Fibroblast of lung (primary cell): ENCODE data around the gene BNIP3. TPM values are rescaled to one million over a fixed set of nuclear protein-coding genes. Genes with fewer than 3 reads are reported as not detected.

Source experiments
- DNase-seq, 2 donors: peaks; one replicate each; pipeline versions ENCODE4 v3.0.0 to v3.0.0-alpha.2; 2010; ENCODE audit warnings: low read depth in 2 of 2
- H2AFZ ChIP-seq: 2 replicates; pipeline ENCODE4 v1.5.1; 2012; ENCODE audit warnings: low read length, control low read depth, inconsistent platforms
- H3K27ac ChIP-seq: 2 replicates; pipeline ENCODE4 v1.5.1; 2011; ENCODE audit warnings: low read length, control low read depth; ENCODE audit not compliant: insufficient read depth
- H3K27me3 ChIP-seq: 2 replicates; pipeline ENCODE4 v1.5.1; 2011; ENCODE audit warnings: mild to moderate bottlenecking, low read length; ENCODE audit not compliant: control insufficient read depth, insufficient read depth
- H3K36me3 ChIP-seq: 2 replicates; pipeline ENCODE4 v1.5.1; 2011; ENCODE audit warnings: low read length; ENCODE audit not compliant: control insufficient read depth, insufficient read depth
- H3K4me1 ChIP-seq: 2 replicates; pipeline ENCODE4 v1.5.1; 2011; ENCODE audit warnings: low read length; ENCODE audit not compliant: control insufficient read depth, insufficient read depth; ENCODE audit errors: extremely low read depth
- H3K4me2 ChIP-seq: 2 replicates; pipeline ENCODE4 v1.5.1; 2011; ENCODE audit warnings: low read length, control low read depth; ENCODE audit not compliant: insufficient read depth; ENCODE audit errors: extremely low read depth
- H3K4me3 ChIP-seq, 4 experiments: fragments of 200-600 bp in 1 of 4; sonication (generic) in 1 of 4; replicated peaks in 1 of 4; 2 replicates each; pipeline ENCODE4 v1.5.1; 2011 to 2016; ENCODE audit warnings: low read length in 4 of 4, low read depth in 3 of 4, mild to moderate bottlenecking in 3 of 4, control low read depth in 2 of 4, inconsistent platforms in 1 of 4, mixed read lengths in 1 of 4; ENCODE audit not compliant: insufficient read depth in 1 of 4; ENCODE audit errors: control extremely low read depth in 1 of 4
- H3K79me2 ChIP-seq: 2 replicates; pipeline ENCODE4 v1.5.1; 2012; ENCODE audit warnings: mild to moderate bottlenecking, low read length, inconsistent platforms; ENCODE audit not compliant: control insufficient read depth, insufficient read depth
- H3K9ac ChIP-seq: 2 replicates; pipeline ENCODE4 v1.5.1; 2011; ENCODE audit warnings: mild to moderate bottlenecking, low read length, control low read depth; ENCODE audit not compliant: insufficient read depth
- H3K9me3 ChIP-seq: 2 replicates; pipeline ENCODE4 v1.5.1; 2012; ENCODE audit warnings: low read depth, low read length; ENCODE audit not compliant: control insufficient read depth, insufficient read depth
- H4K20me1 ChIP-seq: 2 replicates; pipeline ENCODE4 v1.5.1; 2011; ENCODE audit warnings: low read length; ENCODE audit not compliant: control insufficient read depth, insufficient read depth; ENCODE audit errors: extremely low read depth
- EZH2 ChIP-seq: IDR thresholded peaks from 2 replicates; pipeline ENCODE4 v1.5.1; 2012; ENCODE audit warnings: low read length, control low read depth, mild to moderate bottlenecking; ENCODE audit errors: missing control alignments
- polyA plus RNA-seq, 2 donors: library from polyadenylated mRNA; depleted of rRNA in 1 of 2; stranded (reverse) in 1 of 2; unstranded in 1 of 2; fragments of >200 nt; gene quantifications; 2 replicates each; pipeline ENCODE4 v1.2.1, GENCODE V29; 2011 to 2012; ENCODE audit warnings: missing spikeins in 1 of 2
- total RNA-seq: library from RNA; depleted of rRNA; stranded (reverse); fragments of >200 nt; gene quantifications from 2 replicates; pipeline ENCODE4 v1.2.1, GENCODE V29; 2014
- TF ChIP-seq, protein P1 (sequence below), 2 donors: IDR thresholded peaks in 1 of 2; conservative IDR thresholded peaks in 1 of 2; 1 replicate in 1 of 2; 2 replicates in 1 of 2; pipeline ENCODE4 v1.5.1; 2011 to 2012; ENCODE audit warnings: low read length in 2 of 2, control low read depth in 1 of 2, inconsistent platforms in 1 of 2, low read depth in 1 of 2, mild to moderate bottlenecking in 1 of 2

Gene BNIP3
- total and polyA plus RNA-seq, 2 donors (not counting 1 experiment from before 2014, with no cell fraction given), result 62.4 to 104 TPM

- Histone ChIP-seq H3K27ac (no peak overlapping the region), H3K9ac (no peak overlapping the region), H3K4me1 (peaks cover 9% of the 10 kb centered on the region), H3K4me3 (no peak overlapping the region), H3K36me3 (no peaks in the 10 kb centered on the region), H3K79me2 (peaks cover 80% of the 10 kb centered on the region), H3K4me2 (no peak overlapping the region), H3K27me3 (no peaks in the 10 kb centered on the region), H4K20me1 (no peaks in the 10 kb centered on the region), H2AFZ (no peak overlapping the region), H3K9me3 (no peaks in the 10 kb centered on the region)
- no peak for DNase-seq
- TF ChIP-seq, protein P1, sequence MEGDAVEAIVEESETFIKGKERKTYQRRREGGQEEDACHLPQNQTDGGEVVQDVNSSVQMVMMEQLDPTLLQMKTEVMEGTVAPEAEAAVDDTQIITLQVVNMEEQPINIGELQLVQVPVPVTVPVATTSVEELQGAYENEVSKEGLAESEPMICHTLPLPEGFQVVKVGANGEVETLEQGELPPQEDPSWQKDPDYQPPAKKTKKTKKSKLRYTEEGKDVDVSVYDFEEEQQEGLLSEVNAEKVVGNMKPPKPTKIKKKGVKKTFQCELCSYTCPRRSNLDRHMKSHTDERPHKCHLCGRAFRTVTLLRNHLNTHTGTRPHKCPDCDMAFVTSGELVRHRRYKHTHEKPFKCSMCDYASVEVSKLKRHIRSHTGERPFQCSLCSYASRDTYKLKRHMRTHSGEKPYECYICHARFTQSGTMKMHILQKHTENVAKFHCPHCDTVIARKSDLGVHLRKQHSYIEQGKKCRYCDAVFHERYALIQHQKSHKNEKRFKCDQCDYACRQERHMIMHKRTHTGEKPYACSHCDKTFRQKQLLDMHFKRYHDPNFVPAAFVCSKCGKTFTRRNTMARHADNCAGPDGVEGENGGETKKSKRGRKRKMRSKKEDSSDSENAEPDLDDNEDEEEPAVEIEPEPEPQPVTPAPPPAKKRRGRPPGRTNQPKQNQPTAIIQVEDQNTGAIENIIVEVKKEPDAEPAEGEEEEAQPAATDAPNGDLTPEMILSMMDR (conservative IDR thresholded peaks at IDR 0.05 in 1 of 2, IDR thresholded peaks at IDR 0.05 in 1 of 2; ENCODE audit: low read depth in 1 of 2, low read length in 2 of 2), result no peak
- no peak for TF ChIP-seq EZH2
Observed at GRCh38 chr10:131925011-131925649, 56.6 kb downstream of the BNIP3 start.

GRCh38 chr10:131923038-131923756, 58.5 kb downstream of the BNIP3 start:
- DNase-seq, result no peak
- Histone ChIP-seq H2AFZ (no peak overlapping the region), H3K4me2 (no peak overlapping the region), H3K9ac (no peak overlapping the region), H3K27ac (no peak overlapping the region), H3K4me1 (peaks cover 5% of the 10 kb centered on the region), H4K20me1 (no peaks in the 10 kb centered on the region), H3K27me3 (no peaks in the 10 kb centered on the region), H3K36me3 (no peaks in the 10 kb centered on the region), H3K9me3 (no peaks in the 10 kb centered on the region), H3K4me3 (no peak overlapping the region), H3K79me2 (peaks cover 78% of the 10 kb centered on the region)
- TF ChIP-seq, protein P1 (conservative IDR thresholded peaks at IDR 0.05 in 1 of 2, IDR thresholded peaks at IDR 0.05 in 1 of 2; ENCODE audit: low read depth in 1 of 2, low read length in 2 of 2), result no peak
- TF ChIP-seq EZH2, result no peak

- no peak overlapping the region for H3K9ac ChIP-seq
- no peak overlapping the region for H3K4me2 ChIP-seq
- no peaks in the 10 kb centered on the region for H4K20me1 ChIP-seq
- no peak overlapping the region for H3K4me3 ChIP-seq
- no peaks in the 10 kb centered on the region for H3K9me3 ChIP-seq
- H3K79me2 ChIP-seq, result peaks cover 67% of the 10 kb centered on the region
- no peak overlapping the region for H2AFZ ChIP-seq
- H3K27ac ChIP-seq, result no peak overlapping the region
- DNase-seq, result no peak
- TF ChIP-seq EZH2, result no peak
- TF ChIP-seq, protein P1 (conservative IDR thresholded peaks at IDR 0.05 in 1 of 2, IDR thresholded peaks at IDR 0.05 in 1 of 2; ENCODE audit: low read depth in 1 of 2, low read length in 2 of 2), result no peak
- no peaks in the 10 kb centered on the region for H3K36me3 ChIP-seq
- no peaks in the 10 kb centered on the region for H3K27me3 ChIP-seq
- H3K4me1 ChIP-seq, result no peaks in the 10 kb centered on the region
Observed at GRCh38 chr10:131921184-131921583, 60.5 kb downstream of the BNIP3 start.
